ENCODE results near the gene RNPEPL1.

DNA sequence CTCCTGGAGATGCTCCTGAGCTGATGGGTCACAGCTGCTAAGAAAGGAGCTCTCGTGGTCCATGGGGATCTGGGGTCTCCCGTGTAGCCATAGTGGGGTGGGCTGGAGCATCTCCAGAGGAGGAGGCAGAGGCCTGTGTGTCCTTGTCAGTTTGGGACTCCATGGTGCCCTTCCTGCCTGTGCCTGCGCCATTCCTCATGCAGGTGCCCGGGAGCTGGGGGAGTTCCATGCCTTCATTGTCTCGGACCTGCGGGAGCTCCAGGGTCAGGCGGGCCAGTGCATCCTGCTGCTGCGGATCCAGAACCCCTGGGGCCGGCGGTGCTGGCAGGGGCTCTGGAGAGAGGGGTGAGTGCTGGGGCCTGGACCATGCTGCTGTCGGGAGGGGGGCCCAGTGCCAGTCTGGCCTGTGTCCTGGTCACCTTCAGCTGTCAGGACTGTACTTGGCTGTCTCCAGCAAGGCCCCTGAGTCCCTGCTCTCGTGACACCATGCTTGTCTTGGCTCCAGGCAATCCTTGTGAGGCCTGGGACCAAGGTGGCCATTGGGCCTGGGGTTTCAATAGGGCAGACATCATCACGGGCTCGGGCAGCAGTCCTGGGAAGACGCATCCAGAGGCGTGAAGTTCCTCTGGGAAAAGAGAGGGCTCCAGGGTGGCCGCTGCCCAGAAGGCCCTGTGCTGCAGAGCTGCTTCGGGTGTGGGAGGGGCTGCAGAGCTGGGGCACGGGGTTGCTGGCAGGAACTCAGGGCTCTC lies 25.6 kb downstream of the RNPEPL1 start:
- TF ChIP-seq EP300 (IDR thresholded peaks at IDR 0.05) = no peak
- TF ChIP-seq POLR2A (IDR thresholded peaks at IDR 0.05) = no peak
